G401.6 (cell line): ENCODE data around the gene ARHGAP26.
"Not testable (repeated sequence)": the region's sequence is repeated elsewhere in the genome, so short reads cannot be mapped to it uniquely, and the experiment has no call there.

ENCODE experiments used
- FAIRE-seq: peaks from 2 replicates; lab custom pipeline; 2012; peaks lifted over from hg19 to GRCh38; lab: Jason Lieb, UNC

ARHGAP26 gene

GRCh38 chr5:142965258-142966120, 195.3 kb downstream of the ARHGAP26 start:
- FAIRE-seq, result not testable (repeated sequence)

DNA sequence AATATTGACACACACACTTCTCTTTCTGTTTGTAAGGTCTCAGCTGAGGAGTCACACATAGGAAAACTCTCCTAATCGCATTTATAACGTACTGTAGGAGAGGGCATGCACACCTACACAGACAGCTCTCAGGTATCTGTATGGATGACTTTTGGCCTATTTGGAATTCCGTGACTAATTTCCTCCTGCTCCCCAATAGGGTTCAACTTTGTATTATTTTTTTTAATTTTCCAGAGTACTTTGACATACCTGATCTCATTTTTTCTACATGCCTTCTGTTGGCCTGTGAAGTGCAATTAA, 195.9 kb downstream of the ARHGAP26 start:
- FAIRE-seq, result no peak

- FAIRE-seq, result no peak
Measured at GRCh38 chr5:142969186-142969585, 199.0 kb downstream of the ARHGAP26 start.

DNA sequence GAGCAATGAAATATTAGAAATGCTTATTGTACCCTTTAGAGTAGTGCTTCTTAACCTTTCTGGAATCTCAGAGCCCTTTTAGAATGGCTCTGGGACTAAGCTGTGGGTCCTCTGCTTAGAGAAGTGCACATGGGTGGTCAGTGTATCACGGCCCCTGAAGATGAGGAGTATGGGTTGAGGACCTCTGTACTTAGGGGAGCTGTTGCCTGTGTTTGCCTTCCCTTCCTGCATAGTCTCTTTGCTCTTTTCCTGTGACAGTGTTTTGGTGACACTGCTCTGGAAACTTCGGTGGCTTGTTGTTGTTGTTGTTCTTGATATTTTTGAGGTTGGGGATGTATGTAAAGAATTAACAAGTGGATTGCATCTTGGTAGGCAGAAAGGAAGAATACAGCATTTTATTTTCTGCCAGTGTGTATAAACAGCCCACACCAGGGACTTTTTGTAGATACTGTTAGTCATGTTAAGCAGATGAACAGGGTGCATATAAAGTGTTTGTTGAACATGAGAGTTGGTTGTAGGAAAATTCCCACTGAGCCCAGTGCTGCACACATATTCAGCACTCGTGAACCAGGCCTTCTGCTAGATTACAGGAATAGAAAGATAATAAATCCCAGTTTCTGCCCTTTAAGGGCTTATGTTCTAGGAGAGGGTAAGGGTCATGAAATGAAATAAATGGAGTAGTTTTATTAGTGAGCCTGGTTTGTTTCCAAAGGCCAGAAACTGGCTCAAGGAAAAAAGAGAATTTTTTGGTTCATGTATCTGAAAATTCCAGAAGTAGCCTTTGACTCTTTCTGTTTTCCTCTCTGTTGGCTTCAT, 199.7 kb downstream of the ARHGAP26 start:
- no peak for FAIRE-seq

GRCh38 chr5:142970440-142971030, 200.4 kb downstream of the ARHGAP26 start:
- FAIRE-seq, result no peak

DNA sequence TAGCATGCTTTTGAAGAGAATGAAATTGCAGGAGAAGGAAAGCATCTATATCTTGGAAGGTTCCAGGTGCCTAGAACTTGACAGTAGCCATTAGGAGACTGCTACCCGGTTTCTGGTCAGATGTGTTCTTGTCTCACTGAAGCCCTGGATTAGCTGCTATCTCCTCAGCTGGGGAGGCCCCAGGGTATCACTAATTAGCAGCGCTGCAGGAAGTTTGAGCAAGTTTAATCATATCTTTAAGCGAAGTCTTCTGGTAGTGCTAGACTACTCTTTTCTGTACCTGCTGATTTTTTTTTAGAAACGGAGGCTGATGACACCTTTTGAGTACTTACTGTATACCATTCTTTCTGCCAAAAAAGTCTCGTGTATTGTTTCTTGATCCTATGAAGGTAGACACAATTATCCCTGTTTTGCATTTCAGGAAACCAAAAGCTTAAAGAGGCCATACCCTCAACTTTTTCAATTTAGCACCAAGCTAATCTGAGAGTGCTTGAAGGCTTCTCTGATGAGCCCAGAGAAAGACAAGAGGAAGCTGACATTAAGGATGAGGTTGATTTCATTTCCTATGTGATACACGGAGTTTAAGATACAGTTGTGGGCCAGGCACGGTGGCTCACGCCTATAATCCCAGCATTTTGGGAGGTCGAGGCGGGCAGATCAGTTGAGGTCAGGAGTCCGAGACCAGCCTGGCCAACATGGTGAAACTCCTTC, 201.3 kb downstream of the ARHGAP26 start:
- no peak for FAIRE-seq

GRCh38 chr5:142972064-142972570, 201.9 kb downstream of the ARHGAP26 start:
- no peak for FAIRE-seq

DNA sequence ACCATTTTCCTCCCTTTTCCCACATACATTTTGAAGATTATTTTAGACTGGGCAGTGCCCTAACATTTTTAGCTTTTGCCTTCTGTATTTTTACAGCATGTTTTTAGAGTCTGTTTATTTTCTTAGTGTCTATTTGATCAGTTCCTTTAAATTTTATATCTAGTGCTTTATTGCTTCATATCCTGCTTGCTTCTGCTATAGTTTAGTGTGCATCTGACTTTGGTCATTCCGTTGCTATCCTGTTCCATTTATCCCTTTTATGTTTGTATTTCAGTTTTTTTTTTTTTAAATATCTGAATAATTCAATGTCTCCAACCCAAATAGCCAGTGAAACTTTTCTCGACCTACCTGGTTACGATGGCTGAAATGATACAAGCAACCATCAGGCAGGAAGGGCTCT, 203.8 kb downstream of the ARHGAP26 start:
- no peak for FAIRE-seq

GRCh38 chr5:142974409-142974808, 204.2 kb downstream of the ARHGAP26 start:
- FAIRE-seq, result no peak

- FAIRE-seq, result no peak
Measured at GRCh38 chr5:142976861-142977260, 206.7 kb downstream of the ARHGAP26 start.

DNA sequence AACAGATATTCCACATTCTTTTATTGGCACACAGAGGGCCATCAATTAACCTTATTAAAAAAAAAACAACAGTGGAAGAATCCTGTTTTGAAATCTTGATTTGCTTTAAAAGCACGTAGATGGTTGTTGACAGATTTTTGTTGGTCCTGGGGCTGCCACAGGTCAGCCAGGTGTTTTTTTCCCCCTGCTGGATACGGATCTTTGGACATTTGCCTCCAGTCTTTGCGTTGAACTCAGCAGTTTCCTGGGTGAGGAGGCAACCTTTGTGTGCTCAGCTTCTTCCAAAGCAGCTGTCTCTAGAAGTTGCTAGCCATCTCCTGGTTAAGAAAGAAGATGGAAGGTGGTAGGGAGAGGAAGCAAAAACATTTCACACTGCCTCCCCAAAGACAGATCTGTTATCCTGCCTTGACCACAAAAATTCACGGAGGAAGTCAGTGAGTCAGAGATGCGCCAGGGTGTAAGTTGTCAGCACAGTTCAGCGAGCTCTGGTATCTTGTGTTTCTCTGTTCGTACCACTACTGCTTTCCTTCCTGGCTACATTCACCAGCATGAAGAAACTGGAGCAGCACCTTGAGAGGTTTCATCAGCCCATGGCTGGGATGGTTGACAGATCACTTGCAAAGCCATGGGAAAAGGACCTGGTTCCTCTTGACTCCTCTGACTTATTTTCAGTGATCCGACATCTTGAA, 207.3 kb downstream of the ARHGAP26 start:
- no peak for FAIRE-seq

- no peak for FAIRE-seq
Measured at GRCh38 chr5:142978252-142978651, 208.1 kb downstream of the ARHGAP26 start.

GRCh38 chr5:142978726-142979125, 208.5 kb downstream of the ARHGAP26 start:
- no peak for FAIRE-seq

DNA sequence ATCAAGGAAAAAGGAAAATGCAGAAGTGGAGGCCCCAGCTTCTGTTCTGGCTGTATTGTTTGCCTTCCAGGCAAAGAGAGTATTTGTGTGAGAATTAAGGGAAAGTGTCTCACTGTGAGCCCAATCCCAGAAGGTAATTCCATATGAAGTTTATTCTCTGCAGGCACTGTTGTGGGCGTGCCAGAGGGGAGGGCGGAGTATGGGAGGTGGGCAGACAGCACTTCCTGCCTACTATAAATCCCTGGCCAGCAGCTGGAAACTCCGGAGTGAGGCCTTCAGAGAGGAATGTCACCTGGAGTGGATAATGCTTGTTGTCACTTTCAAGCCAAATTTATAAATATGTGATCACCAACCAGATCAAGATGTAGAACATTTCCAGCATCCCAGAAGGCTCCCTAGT, 209.5 kb downstream of the ARHGAP26 start:
- no peak for FAIRE-seq

GRCh38 chr5:142981475-142981874, 211.3 kb downstream of the ARHGAP26 start:
- FAIRE-seq, result no peak

GRCh38 chr5:142981886-142982820, 212.0 kb downstream of the ARHGAP26 start:
- FAIRE-seq, result no peak

- no peak for FAIRE-seq
Measured at GRCh38 chr5:142982821-142983200, 212.6 kb downstream of the ARHGAP26 start.

DNA sequence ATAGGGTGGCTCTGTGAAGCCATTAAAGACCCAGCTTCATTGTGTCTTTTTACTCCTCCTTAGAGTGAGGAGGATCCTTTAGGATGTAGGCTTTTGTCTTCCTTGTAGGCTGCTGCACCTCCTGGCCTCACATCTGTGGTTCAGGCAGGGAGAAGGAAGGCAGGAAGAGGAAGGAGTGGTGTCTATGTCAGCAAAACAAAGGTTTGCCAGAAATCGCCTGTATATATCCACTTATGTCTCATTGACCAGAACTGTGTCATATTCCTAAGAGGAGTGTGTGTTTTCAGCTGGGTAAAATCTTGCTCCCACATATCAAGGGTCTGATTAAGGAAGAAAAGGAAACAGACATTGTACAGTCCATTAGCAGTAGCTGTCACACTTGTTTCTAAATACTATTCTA, 213.8 kb downstream of the ARHGAP26 start:
- no peak for FAIRE-seq

DNA sequence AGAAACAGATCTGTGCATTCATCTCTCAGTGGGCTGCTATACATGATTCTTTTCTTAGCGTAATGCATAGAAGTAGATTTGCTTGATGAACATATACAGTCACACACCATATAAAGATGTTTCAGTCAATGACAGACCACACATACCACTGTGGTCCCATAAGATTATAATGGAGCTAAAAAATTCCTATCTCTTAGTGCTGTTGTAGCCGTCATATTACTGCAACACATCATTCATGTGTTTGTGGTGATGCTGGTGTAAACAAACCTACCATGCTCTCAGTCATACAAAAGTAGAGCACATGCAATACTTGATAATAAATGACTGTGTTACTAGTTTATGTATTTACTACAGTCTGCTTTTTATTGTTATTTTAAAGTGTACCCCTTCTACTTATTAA, 214.3 kb downstream of the ARHGAP26 start:
- FAIRE-seq, result no peak

DNA sequence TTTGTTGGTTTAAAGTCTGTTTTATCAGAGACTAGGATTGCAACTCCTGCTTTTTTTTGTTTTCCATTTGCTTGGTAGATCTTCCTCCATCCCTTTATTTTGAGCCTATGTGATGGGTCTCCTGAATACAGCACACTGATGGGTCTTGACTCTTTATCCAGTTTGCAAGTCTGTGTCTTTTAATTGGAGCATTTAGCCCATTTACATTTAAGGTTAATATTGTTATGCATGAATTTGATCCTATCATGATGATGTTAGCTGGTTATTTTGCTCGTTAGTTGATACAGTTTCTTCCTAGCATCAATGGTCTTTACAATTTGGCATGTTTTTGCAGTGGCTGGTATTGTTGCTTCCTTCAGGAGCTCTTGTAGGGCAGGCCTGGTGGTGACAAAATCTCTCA, 219.1 kb downstream of the ARHGAP26 start:
- FAIRE-seq, result not testable (repeated sequence)

DNA sequence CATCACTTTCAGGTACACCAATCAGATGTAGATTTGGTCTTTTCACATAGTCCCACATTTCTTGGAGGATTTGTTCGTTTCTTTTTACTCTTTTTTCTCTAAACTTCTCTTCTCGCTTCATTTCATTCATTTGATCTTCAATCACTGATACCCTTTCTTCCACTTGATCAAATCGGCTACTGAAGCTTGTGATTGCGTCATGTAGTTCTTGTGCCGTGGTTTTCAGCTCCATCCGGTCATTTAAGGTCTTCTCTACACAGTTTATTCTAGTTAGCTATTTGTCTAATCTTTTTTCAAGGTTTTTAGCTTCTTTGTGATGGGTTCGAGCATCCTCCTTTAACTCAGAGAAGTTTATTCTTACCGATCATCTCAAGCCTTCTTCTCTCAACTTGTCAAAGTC, 219.9 kb downstream of the ARHGAP26 start:
- not testable (repeated sequence) for FAIRE-seq
